Right lobe of liver (tissue), 6 donors: ENCODE data around the gene CEP85L. TPM values are rescaled to one million over a fixed set of nuclear protein-coding genes. Genes with fewer than 3 reads are reported as not detected.

Source experiments
- ATAC-seq, 4 donors: fragments of 200-7000 bp; cut with Tn5 transposase; one replicate each; pipeline ENCODE4 v1.9.1; 2020; ENCODE audit warnings: mild to moderate bottlenecking in 4 of 4, moderate library complexity in 4 of 4
- DNase-seq, 3 donors: peaks; one replicate each; pipeline ENCODE4 v3.0.0-alpha.2; 2020
- H3K27ac ChIP-seq, 3 donors: fragments of 200-600 bp; one replicate each; pipeline ENCODE4 v1.8.0; 2022
- H3K27me3 ChIP-seq, 2 donors: fragments of 200-600 bp; one replicate each; pipeline ENCODE4 v1.8.0; 2022
- H3K36me3 ChIP-seq, 4 donors: fragments of 200-600 bp; sonication (generic) in 1 of 4; one replicate each; pipeline versions ENCODE4 v1.5.1 to v1.8.0; 2017 to 2022; ENCODE audit warnings: control low read depth in 1 of 4
- H3K4me1 ChIP-seq, 4 donors: fragments of 200-600 bp; sonication (generic) in 1 of 4; one replicate each; pipeline versions ENCODE4 v1.5.1 to v1.8.0; 2017 to 2022; ENCODE audit warnings: control low read depth in 1 of 4
- H3K4me3 ChIP-seq, 3 donors: fragments of 200-600 bp; one replicate each; pipeline ENCODE4 v1.8.0; 2022
- H3K9me3 ChIP-seq, 4 donors: fragments of 200-600 bp; sonication (generic) in 1 of 4; one replicate each; pipeline versions ENCODE4 v1.5.1 to v1.8.0; 2017 to 2022; ENCODE audit warnings: control low read depth in 1 of 4
- CTCF ChIP-seq, 4 donors: fragments of 200-600 bp in 3 of 4; fragments of 450-650 bp in 1 of 4; IDR thresholded peaks; one replicate each; pipeline versions ENCODE4 v1.5.1 to v1.8.0; 2016 to 2022; ENCODE audit warnings: antibody characterized with exemption in 4 of 4, mild to moderate bottlenecking in 2 of 4
- POLR2A ChIP-seq: fragments of 450-650 bp; IDR thresholded peaks from one replicate; pipeline ENCODE4 v1.6.1; 2017; ENCODE audit warnings: antibody characterized with exemption, mild to moderate bottlenecking
- WGBS: methylation state at CpG from one replicate; pipeline ENCODE4 v1.1.6; 2018; ENCODE audit warnings: low coverage, low lambda C conversion rate; ENCODE audit not compliant: insufficient coverage; ENCODE audit errors: missing lambda C conversion rate; 5-methylcytosine and 5-hydroxymethylcytosine counted together
- intact Hi-C, 2 donors: fragments of 100-400 bp; cut with DNase I; formaldehyde crosslinking; loops; one replicate each; pipeline versions ENCODE4 v1.11.2 to v1.14.1; 2022
- total RNA-seq, 6 experiments: library from RNA; depleted of rRNA in 2 of 6; stranded (reverse); fragments of >200 nt in 2 of 6; fragmentation: NEBNext Ultra II Directional in 3 of 6; extraction: Animal tissue kit (Norgen Biotek cat#: 25700) in 3 of 6; gene quantifications; one replicate each; pipeline versions ENCODE4 v1.1.0 to v1.2.4, GENCODE V29; 2016 to 2023
- donor health status: DM: no; HTN: yes; CAD: no.
- donor health status: DM: no; HTN: no; CAD: no.
- donor health status: DM: no; HTN: no; CAD: no.
- donor health status: DM: no; HTN: yes; CAD: no.
- donor health status: DM: no; HTN: yes; CAD: no.

Gene CEP85L
- total RNA-seq, 6 experiments from 2014 or later: 2.9 to 8.7 (median 4.1) TPM

DNA sequence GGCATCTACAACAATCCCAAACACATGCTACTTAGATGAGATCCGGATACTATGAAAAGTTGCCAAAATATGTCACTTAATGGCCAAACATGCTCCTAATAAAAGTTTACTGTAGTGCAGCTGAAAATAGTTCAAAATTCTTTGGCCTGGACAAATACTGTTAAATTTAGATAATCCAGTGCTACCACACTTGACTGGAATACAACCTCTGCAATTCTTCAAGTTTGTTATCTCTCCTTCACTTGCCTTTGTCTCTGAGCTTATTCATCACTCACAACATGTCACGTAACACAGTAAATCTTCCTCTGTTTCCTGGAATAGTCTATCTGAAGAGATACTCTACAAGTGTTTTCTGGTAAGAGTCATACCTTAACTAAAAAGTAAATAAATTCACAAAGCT lies 113.8 kb downstream of the CEP85L start:
- no peaks in the 10 kb centered on the region for H3K36me3 ChIP-seq
- 69% methylated on average over 2 of the region's 2 CpGs for WGBS
- ATAC-seq: no peak
- H3K9me3 ChIP-seq: no peaks in the 10 kb centered on the region
- TF ChIP-seq CTCF (IDR thresholded peaks at IDR 0.05) (no peak), POLR2A (no peak)
- intact Hi-C loops: no loop called here
- no peaks in the 10 kb centered on the region for H3K4me1 ChIP-seq
- no peak for DNase-seq
- no peak overlapping the region for H3K27ac ChIP-seq
- H3K27me3 ChIP-seq: no peaks in the 10 kb centered on the region
- no peak overlapping the region for H3K4me3 ChIP-seq

- intact Hi-C loops: no loop called here
- 80% methylated on average over 1 of the region's 2 CpGs for WGBS
These were observed 114.9 kb downstream of the CEP85L start for GRCh38 chr6:118536478-118536877.

DNA sequence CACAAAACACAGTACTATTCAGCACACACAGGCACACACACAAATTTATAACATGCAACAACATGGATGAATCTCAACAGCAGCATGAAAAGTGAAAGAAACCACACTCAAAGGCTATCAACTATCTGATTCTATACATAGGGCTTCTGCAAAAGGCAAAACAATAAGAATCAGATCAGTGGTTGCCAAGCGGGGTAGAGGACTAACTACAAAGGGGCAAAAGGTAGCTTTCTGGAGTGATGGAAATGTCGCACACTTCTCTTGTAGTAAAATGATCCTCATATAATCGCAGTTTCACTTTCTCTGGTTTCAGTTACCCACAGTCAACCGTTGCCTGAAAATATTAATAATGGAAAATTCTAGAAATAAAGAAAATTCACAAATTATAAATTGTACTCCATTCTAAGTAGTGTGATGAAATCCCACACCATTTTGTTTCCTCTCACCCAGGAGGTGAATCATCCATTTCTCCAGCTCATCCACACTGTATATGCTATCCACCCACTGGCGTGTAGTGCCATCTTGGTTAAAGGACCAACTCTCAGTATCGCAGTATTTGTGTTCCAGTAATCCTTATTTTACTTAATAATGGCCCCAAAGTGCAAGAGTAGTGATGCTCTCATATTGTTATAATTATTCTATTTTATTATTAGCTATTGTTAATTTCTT lies 116.1 kb downstream of the CEP85L start:
- ATAC-seq: no peak
- WGBS: 93% methylated on average over 6 of the region's 6 CpGs
- Histone ChIP-seq H3K9me3 (no peaks in the 10 kb centered on the region), H3K27me3 (no peaks in the 10 kb centered on the region), H3K4me3 (no peak overlapping the region), H3K27ac (no peak overlapping the region), H3K4me1 (no peaks in the 10 kb centered on the region), H3K36me3 (no peaks in the 10 kb centered on the region)
- DNase-seq: no peak
- intact Hi-C loops: no loop called here
- TF ChIP-seq CTCF (IDR thresholded peaks at IDR 0.05) (no peak), POLR2A (no peak)

More at GRCh38 chr6:118536478-118536877, 114.9 kb downstream of the CEP85L start:
- Histone ChIP-seq H3K9me3 (no peaks in the 10 kb centered on the region), H3K36me3 (no peaks in the 10 kb centered on the region), H3K27me3 (no peaks in the 10 kb centered on the region), H3K27ac (no peak overlapping the region), H3K4me3 (no peak overlapping the region), H3K4me1 (no peaks in the 10 kb centered on the region)
- TF ChIP-seq POLR2A (no peak), CTCF (IDR thresholded peaks at IDR 0.05) (no peak)
- ATAC-seq (no peak), DNase-seq (no peak)

DNA sequence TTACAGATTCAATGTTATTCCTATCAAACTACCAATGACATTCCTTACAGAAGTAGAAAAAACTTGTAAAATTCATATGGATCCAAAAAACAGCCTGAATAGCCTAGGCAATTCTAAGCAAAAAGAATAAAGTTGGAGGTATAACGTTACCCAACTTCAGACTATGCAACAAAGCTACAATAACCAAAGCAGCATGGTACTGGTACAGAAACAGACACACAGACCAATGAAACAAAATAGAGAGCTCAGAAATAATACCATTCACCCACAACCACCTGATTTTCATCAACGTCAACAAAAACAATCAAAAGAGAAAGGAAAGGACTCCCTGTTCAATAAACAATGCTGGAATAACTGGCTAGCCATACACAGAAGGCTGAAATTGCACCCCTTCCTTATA lies 120.4 kb downstream of the CEP85L start:
- Histone ChIP-seq H3K27me3 (no peaks in the 10 kb centered on the region), H3K9me3 (no peaks in the 10 kb centered on the region), H3K36me3 (no peaks in the 10 kb centered on the region), H3K4me3 (no peak overlapping the region), H3K27ac (no peak overlapping the region), H3K4me1 (peaks cover 0 to 7% (median 0%) of the 10 kb centered on the region in 4 donors)
- intact Hi-C loops: no loop called here
- TF ChIP-seq CTCF (IDR thresholded peaks at IDR 0.05) (no peak), POLR2A (no peak)
- ATAC-seq (no peak), DNase-seq (no peak)
- WGBS: 80% methylated on average over 2 of the region's 2 CpGs

- ATAC-seq (no peak), DNase-seq (no peak)
- TF ChIP-seq CTCF (IDR thresholded peaks at IDR 0.05): no peak
- TF ChIP-seq POLR2A: no peak
- H3K36me3 ChIP-seq: no peaks in the 10 kb centered on the region
- 78% methylated on average over 2 of the region's 2 CpGs for WGBS
- peaks cover 0 to 7% (median 0%) of the 10 kb centered on the region in 4 donors for H3K4me1 ChIP-seq
- no peaks in the 10 kb centered on the region for H3K9me3 ChIP-seq
- H3K4me3 ChIP-seq: no peak overlapping the region
- H3K27ac ChIP-seq: no peak overlapping the region
- intact Hi-C loops: no loop called here
- H3K27me3 ChIP-seq: no peaks in the 10 kb centered on the region
These were observed 121.6 kb downstream of the CEP85L start for GRCh38 chr6:118529756-118530155.
